ENCODE results near the gene LRP2. TPM values are rescaled to one million over a fixed set of nuclear protein-coding genes. Genes with fewer than 3 reads are reported as not detected.

The LRP2 gene
- total RNA-seq, 1 experiment from 2014 or later: 0.59 TPM

GRCh38 chr2:169232551-169233154 lies 129.7 kb downstream of the LRP2 start:
- peaks cover 11% of the 10 kb centered on the region for H3K4me1 Mint-ChIP-seq
- CTCF ChIA-PET: interaction anchor here (1.3 kb wide), 1 partner anchor 11 kb away, joined by 5 read pairs; no protein-coding TSS in a partner anchor
- TF ChIP-seq MYBL2 (CRISPR knock-in tag; IDR thresholded peaks at IDR 0.05) (no peak), MAX (CRISPR knock-in tag; IDR thresholded peaks at IDR 0.05) (no peak), FOXJ3 (CRISPR knock-in tag; IDR thresholded peaks at IDR 0.05; ENCODE audit: borderline replicate concordance) (no peak), ZBTB21 (CRISPR knock-in tag; IDR thresholded peaks at IDR 0.05; ENCODE audit: borderline replicate concordance) (no peak), PRRX2 (CRISPR knock-in tag; IDR thresholded peaks at IDR 0.05) (no peak), GABPB1 (CRISPR knock-in tag; IDR thresholded peaks at IDR 0.05) (no peak), ZNF281 (CRISPR knock-in tag; IDR thresholded peaks at IDR 0.05) (no peak), TEAD4 (CRISPR knock-in tag; IDR thresholded peaks at IDR 0.05) (no peak), ZNF121 (CRISPR knock-in tag; IDR thresholded peaks at IDR 0.05) (no peak), USF1 (CRISPR knock-in tag; IDR thresholded peaks at IDR 0.05) (no peak), MXD4 (CRISPR knock-in tag; IDR thresholded peaks at IDR 0.05; ENCODE audit: borderline replicate concordance) (no peak), RORB (CRISPR knock-in tag; IDR thresholded peaks at IDR 0.05) (no peak), CDX4 (CRISPR knock-in tag; IDR thresholded peaks at IDR 0.05; ENCODE audit: borderline replicate concordance) (no peak), JUN (CRISPR knock-in tag; IDR thresholded peaks at IDR 0.05) (no peak)
- ATAC-seq: no peak
- H3K27ac Mint-ChIP-seq: no peak overlapping the region
- no peaks in the 10 kb centered on the region for H3K36me3 Mint-ChIP-seq
- no peak overlapping the region for H3K4me3 Mint-ChIP-seq
- H3K27me3 Mint-ChIP-seq (ENCODE audit: low read depth): no peaks in the 10 kb centered on the region
- no peak for DNase-seq (ENCODE audit: low spot score)
- H3K9me3 Mint-ChIP-seq: no peaks in the 10 kb centered on the region
- POLR2A ChIA-PET: no interaction called here

- Mint-ChIP-seq H3K27me3 (ENCODE audit: low read depth) (no peaks in the 10 kb centered on the region), H3K4me3 (no peak overlapping the region), H3K9me3 (no peaks in the 10 kb centered on the region), H3K4me1 (peaks cover 11% of the 10 kb centered on the region), H3K36me3 (no peaks in the 10 kb centered on the region), H3K27ac (no peak overlapping the region)
- ChIA-PET POLR2A (no interaction called here), CTCF (no interaction called here)
- DNase-seq (ENCODE audit: low spot score) (no peak), ATAC-seq (no peak)
- TF ChIP-seq MLX (CRISPR knock-in tag; IDR thresholded peaks at IDR 0.05): no peak
- TF ChIP-seq ETV6 (CRISPR knock-in tag; IDR thresholded peaks at IDR 0.05): no peak
- no peak for TF ChIP-seq FOXJ3 (CRISPR knock-in tag; IDR thresholded peaks at IDR 0.05; ENCODE audit: borderline replicate concordance)
- TF ChIP-seq CREM (CRISPR knock-in tag; IDR thresholded peaks at IDR 0.05): no peak
- no peak for TF ChIP-seq HMGXB4 (CRISPR knock-in tag; IDR thresholded peaks at IDR 0.05)
- no peak for TF ChIP-seq ATF2 (CRISPR knock-in tag; IDR thresholded peaks at IDR 0.05; ENCODE audit: borderline replicate concordance, low read depth)
- TF ChIP-seq ATF1 (CRISPR knock-in tag; IDR thresholded peaks at IDR 0.05): no peak
- TF ChIP-seq ZNF121 (CRISPR knock-in tag; IDR thresholded peaks at IDR 0.05): no peak
- TF ChIP-seq TCF7 (CRISPR knock-in tag; IDR thresholded peaks at IDR 0.05; ENCODE audit: low read depth): no peak
- no peak for TF ChIP-seq ZNF396 (CRISPR knock-in tag; IDR thresholded peaks at IDR 0.05; ENCODE audit: borderline replicate concordance)
- no peak for TF ChIP-seq ERG (CRISPR knock-in tag; IDR thresholded peaks at IDR 0.05)
- TF ChIP-seq MXD4 (CRISPR knock-in tag; IDR thresholded peaks at IDR 0.05; ENCODE audit: borderline replicate concordance): no peak
Measured at GRCh38 chr2:169230204-169230603, 132.1 kb downstream of the LRP2 start.

All from WTC11 (cell line).